ENCODE measurements around the gene PPP1R7. TPM values are rescaled to one million over a fixed set of nuclear protein-coding genes. Genes with fewer than 3 reads are reported as not detected.

Gene PPP1R7
- polyA plus RNA-seq, 1 donor from 2014 or later, result 59.3 TPM

GRCh38 chr2:241203218-241204009 is 53.1 kb downstream of the PPP1R7 start:
- no peaks in the 10 kb centered on the region for H3K9me3 ChIP-seq (ENCODE audit: low read length)
- TF ChIP-seq EZH2 (IDR thresholded peaks at IDR 0.05; ENCODE audit: borderline replicate concordance, insufficient read depth, low read length, poor library complexity, severe bottlenecking), result no peak
- TF ChIP-seq TAF1 (IDR thresholded peaks at IDR 0.05; ENCODE audit: low read depth), result no peak
- TF ChIP-seq EP300 (conservative IDR thresholded peaks at IDR 0.05; ENCODE audit: poor library complexity, severe bottlenecking), result no peak
- no peak for TF ChIP-seq SMC3 (conservative IDR thresholded peaks at IDR 0.05; ENCODE audit: poor library complexity)
- TF ChIP-seq RAD21 (conservative IDR thresholded peaks at IDR 0.05), result no peak
- no peak for TF ChIP-seq POLR2AphosphoS5 (IDR thresholded peaks at IDR 0.05)
- TF ChIP-seq MXI1 (conservative IDR thresholded peaks at IDR 0.05; ENCODE audit: poor library complexity, severe bottlenecking), result no peak
- no peak for TF ChIP-seq REST (IDR thresholded peaks at IDR 0.05; ENCODE audit: borderline replicate concordance)
- no peak for TF ChIP-seq CTCF (IDR thresholded peaks at IDR 0.05; ENCODE audit: poor library complexity, severe bottlenecking)

GRCh38 chr2:241204010-241204384 is 53.7 kb downstream of the PPP1R7 start:
- no peaks in the 10 kb centered on the region for H3K9me3 ChIP-seq (ENCODE audit: low read length)
- no peaks in the 10 kb centered on the region for H3K79me2 ChIP-seq (replicated peaks; ENCODE audit: insufficient read depth, low read length)
- H4K20me1 ChIP-seq (ENCODE audit: insufficient read depth), result no peaks in the 10 kb centered on the region
- H3K4me2 ChIP-seq (ENCODE audit: low read length), result no peak overlapping the region
- H2AFZ ChIP-seq (ENCODE audit: low read depth, low read length), result no peak overlapping the region
- H3K36me3 ChIP-seq (ENCODE audit: insufficient read depth, low read length), result no peaks in the 10 kb centered on the region
- H3K9ac ChIP-seq (ENCODE audit: low read length), result no peak overlapping the region
- H3K27me3 ChIP-seq (ENCODE audit: insufficient read depth, low read depth, low read length), result no peaks in the 10 kb centered on the region
- H3F3A ChIP-seq (ENCODE audit: insufficient read depth, low read length, poor library complexity, severe bottlenecking), result no peaks in the 10 kb centered on the region
- no peaks in the 10 kb centered on the region for H3K9me2 ChIP-seq (ENCODE audit: insufficient read depth, low read length)
- TF ChIP-seq REST (IDR thresholded peaks at IDR 0.05; ENCODE audit: borderline replicate concordance), result no peak
- no peak for TF ChIP-seq CTCF (IDR thresholded peaks at IDR 0.05; ENCODE audit: poor library complexity, severe bottlenecking)
- TF ChIP-seq MXI1 (conservative IDR thresholded peaks at IDR 0.05; ENCODE audit: poor library complexity, severe bottlenecking), result no peak
- TF ChIP-seq TAF1 (IDR thresholded peaks at IDR 0.05; ENCODE audit: low read depth), result no peak
- no peak for TF ChIP-seq EP300 (conservative IDR thresholded peaks at IDR 0.05; ENCODE audit: poor library complexity, severe bottlenecking)
- TF ChIP-seq SMC3 (conservative IDR thresholded peaks at IDR 0.05; ENCODE audit: poor library complexity), result no peak
- TF ChIP-seq EZH2 (IDR thresholded peaks at IDR 0.05; ENCODE audit: borderline replicate concordance, insufficient read depth, low read length, poor library complexity, severe bottlenecking), result no peak
- TF ChIP-seq RAD21 (conservative IDR thresholded peaks at IDR 0.05), result no peak
- no peak for TF ChIP-seq POLR2AphosphoS5 (IDR thresholded peaks at IDR 0.05)
- no peak overlapping the region for H3K27ac ChIP-seq (ENCODE audit: low read length)
- no peak overlapping the region for H3K4me3 ChIP-seq (ENCODE audit: low read length)

More at GRCh38 chr2:241203218-241204009, 53.1 kb downstream of the PPP1R7 start:
- no peak overlapping the region for H3K9ac ChIP-seq (ENCODE audit: low read length)
- H4K20me1 ChIP-seq (ENCODE audit: insufficient read depth), result no peaks in the 10 kb centered on the region
- H3K36me3 ChIP-seq (ENCODE audit: insufficient read depth, low read length), result no peaks in the 10 kb centered on the region
- H3K4me2 ChIP-seq (ENCODE audit: low read length), result no peak overlapping the region
- H3K4me3 ChIP-seq (ENCODE audit: low read length), result no peak overlapping the region
- H3K27me3 ChIP-seq (ENCODE audit: insufficient read depth, low read depth, low read length), result no peaks in the 10 kb centered on the region
- H3K27ac ChIP-seq (ENCODE audit: low read length), result no peak overlapping the region
- H3F3A ChIP-seq (ENCODE audit: insufficient read depth, low read length, poor library complexity, severe bottlenecking), result no peaks in the 10 kb centered on the region
- no peaks in the 10 kb centered on the region for H3K79me2 ChIP-seq (replicated peaks; ENCODE audit: insufficient read depth, low read length)
- no peak overlapping the region for H2AFZ ChIP-seq (ENCODE audit: low read depth, low read length)
- H3K9me2 ChIP-seq (ENCODE audit: insufficient read depth, low read length), result no peaks in the 10 kb centered on the region

Measured in neural cell (in vitro differentiated cells).